Trophoblast cell (in vitro differentiated cells and primary cell): ENCODE data around the gene GYS2.

Source experiments
- DNase-seq, 2 donors: peaks; one replicate each; pipeline ENCODE4 v3.0.0-alpha.2; 2016
- H2AFZ ChIP-seq: 2 replicates; pipeline ENCODE4 v1.6.1; 2013; ENCODE audit warnings: low read length, moderate library complexity, mild to moderate bottlenecking; ENCODE audit not compliant: insufficient read depth, poor library complexity
- H2AK5ac ChIP-seq: 2 replicates; pipeline ENCODE4 v1.6.1; 2013; ENCODE audit warnings: mild to moderate bottlenecking, low read length
- H2BK120ac ChIP-seq: 2 replicates; pipeline ENCODE4 v1.6.1; 2013; ENCODE audit warnings: low read length, mild to moderate bottlenecking, moderate library complexity; ENCODE audit not compliant: insufficient read depth, poor library complexity
- H2BK12ac ChIP-seq: 2 replicates; pipeline ENCODE4 v1.6.1; 2013; ENCODE audit warnings: mild to moderate bottlenecking, low read length, moderate library complexity
- H2BK5ac ChIP-seq: 2 replicates; pipeline ENCODE4 v1.6.1; 2013; ENCODE audit warnings: low read length, low read depth, moderate library complexity, mild to moderate bottlenecking; ENCODE audit not compliant: poor library complexity
- H3K14ac ChIP-seq: 2 replicates; pipeline ENCODE4 v1.6.1; 2013; ENCODE audit warnings: mild to moderate bottlenecking, low read length
- H3K18ac ChIP-seq: 2 replicates; pipeline ENCODE4 v1.6.1; 2013; ENCODE audit warnings: mild to moderate bottlenecking, low read length
- H3K23ac ChIP-seq: 2 replicates; pipeline ENCODE4 v1.6.1; 2013; ENCODE audit warnings: low read length
- H3K27ac ChIP-seq: 2 replicates; pipeline ENCODE4 v1.5.1; 2013; ENCODE audit warnings: low read depth, mild to moderate bottlenecking, inconsistent platforms, low read length, moderate library complexity
- H3K27me3 ChIP-seq: 2 replicates; pipeline ENCODE4 v1.6.1; 2013; ENCODE audit warnings: inconsistent platforms, mild to moderate bottlenecking, low read length, moderate library complexity; ENCODE audit not compliant: insufficient read depth
- H3K36me3 ChIP-seq, 2 experiments: 1 replicate in 1 of 2; 2 replicates in 1 of 2; pipeline ENCODE4 v1.6.1; 2013; ENCODE audit warnings: low read length in 2 of 2, mild to moderate bottlenecking in 2 of 2, moderate library complexity in 1 of 2; ENCODE audit not compliant: insufficient read depth in 2 of 2, control insufficient read depth in 1 of 2
- H3K4ac ChIP-seq: 2 replicates; pipeline ENCODE4 v1.6.1; 2013; ENCODE audit warnings: low read depth, mild to moderate bottlenecking, low read length, moderate library complexity
- H3K4me1 ChIP-seq, 2 experiments: 1 replicate in 1 of 2; 2 replicates in 1 of 2; pipeline ENCODE4 v1.6.1; 2013; ENCODE audit warnings: low read length in 2 of 2, mild to moderate bottlenecking in 2 of 2, moderate library complexity in 1 of 2; ENCODE audit not compliant: insufficient read depth in 2 of 2, control insufficient read depth in 1 of 2
- H3K4me2 ChIP-seq: 2 replicates; pipeline ENCODE4 v1.6.1; 2013; ENCODE audit warnings: inconsistent platforms, mild to moderate bottlenecking, low read length, moderate library complexity
- H3K4me3 ChIP-seq: 2 replicates; pipeline ENCODE4 v1.5.1; 2013; ENCODE audit warnings: mild to moderate bottlenecking, low read depth, low read length, inconsistent platforms
- H3K79me1 ChIP-seq: one replicate; pipeline ENCODE4 v1.6.1; 2013; ENCODE audit warnings: low read length
- H3K79me2 ChIP-seq: 2 replicates; pipeline ENCODE4 v1.6.1; 2013; ENCODE audit warnings: low read length, mild to moderate bottlenecking; ENCODE audit not compliant: control insufficient read depth, insufficient read depth, poor library complexity
- H3K9ac ChIP-seq: 2 replicates; pipeline ENCODE4 v1.6.1; 2013; ENCODE audit warnings: mild to moderate bottlenecking, low read length
- H3K9me3 ChIP-seq: 2 replicates; pipeline ENCODE4 v1.6.1; 2013; ENCODE audit warnings: low read depth, mild to moderate bottlenecking, control low read depth, inconsistent platforms, low read length; ENCODE audit not compliant: insufficient read depth
- H4K12ac ChIP-seq: 2 replicates; pipeline ENCODE4 v1.6.1; 2013; ENCODE audit warnings: low read depth, mild to moderate bottlenecking, low read length, moderate library complexity
- H4K8ac ChIP-seq: 2 replicates; pipeline ENCODE4 v1.6.1; 2013; ENCODE audit warnings: low read depth, mild to moderate bottlenecking, low read length, moderate library complexity
- H4K91ac ChIP-seq: one replicate; pipeline ENCODE4 v1.6.1; 2013; ENCODE audit warnings: low read depth, mild to moderate bottlenecking, low read length, moderate library complexity
- WGBS: extraction: QIAGEN DNeasy Blood & Tissue Kit; methylation state at CpG from one replicate; pipeline ENCODE4 v1.1.7; 2013; ENCODE audit warnings: missing lambda C conversion rate; ENCODE audit not compliant: insufficient read length, insufficient coverage; ENCODE audit errors: extremely low coverage; 5-methylcytosine and 5-hydroxymethylcytosine counted together

The GYS2 gene

GRCh38 chr12:21643758-21644157, 39.1 kb upstream of the GYS2 start:
- no peak overlapping the region for H2AK5ac ChIP-seq
- H3K4me2 ChIP-seq, result no peak overlapping the region
- H3K27ac ChIP-seq, result no peak overlapping the region
- no peak overlapping the region for H4K12ac ChIP-seq
- no peak overlapping the region for H4K91ac ChIP-seq
- H3K27me3 ChIP-seq, result no peaks in the 10 kb centered on the region
- no peak for DNase-seq
- H2BK120ac ChIP-seq, result no peak overlapping the region
- H2BK5ac ChIP-seq, result no peak overlapping the region
- H3K18ac ChIP-seq, result no peak overlapping the region
- no peak overlapping the region for H3K23ac ChIP-seq
- H3K9me3 ChIP-seq, result no peaks in the 10 kb centered on the region
- no peaks in the 10 kb centered on the region for H3K79me1 ChIP-seq
- no peak overlapping the region for H3K9ac ChIP-seq
- H3K14ac ChIP-seq, result no peak overlapping the region
- no peak overlapping the region for H2AFZ ChIP-seq
- no peak overlapping the region for H2BK12ac ChIP-seq
- H3K4ac ChIP-seq, result no peak overlapping the region
- H3K4me3 ChIP-seq, result no peak overlapping the region
- peaks cover 2 to 3% of the 10 kb centered on the region in 2 experiments for H3K4me1 ChIP-seq
- WGBS, result no CpG with 5 or more reads among the region's 3 CpGs
- no peak overlapping the region for H4K8ac ChIP-seq
- no peaks in the 10 kb centered on the region for H3K79me2 ChIP-seq
- peaks cover 0 to 14% of the 10 kb centered on the region in 2 experiments for H3K36me3 ChIP-seq

GRCh38 chr12:21642707-21643389, 38.2 kb upstream of the GYS2 start:
- Histone ChIP-seq H3K27me3 (no peaks in the 10 kb centered on the region), H3K23ac (no peak overlapping the region), H3K4me3 (no peak overlapping the region), H3K14ac (no peak overlapping the region), H3K4me2 (no peak overlapping the region), H2AFZ (no peak overlapping the region), H3K9ac (no peak overlapping the region), H3K9me3 (no peaks in the 10 kb centered on the region), H2BK5ac (no peak overlapping the region), H3K27ac (no peak overlapping the region), H3K4ac (no peak overlapping the region), H2BK120ac (no peak overlapping the region), H3K79me2 (no peaks in the 10 kb centered on the region), H4K8ac (no peak overlapping the region), H3K18ac (no peak overlapping the region), H2BK12ac (no peak overlapping the region), H3K4me1 (peaks cover 2 to 3% of the 10 kb centered on the region in 2 experiments), H4K91ac (no peak overlapping the region), H3K36me3 (peaks cover 0 to 14% of the 10 kb centered on the region in 2 experiments), H4K12ac (no peak overlapping the region), H3K79me1 (no peaks in the 10 kb centered on the region), H2AK5ac (no peak overlapping the region)
- DNase-seq, result peak; percentile 22 to 33
- no CpG with 5 or more reads among the region's 1 CpG for WGBS

GRCh38 chr12:21638054-21638891, 33.6 kb upstream of the GYS2 start:
- Histone ChIP-seq H4K12ac (no peak overlapping the region), H3K4me2 (no peak overlapping the region), H2BK12ac (no peak overlapping the region), H3K9me3 (no peaks in the 10 kb centered on the region), H3K27me3 (no peaks in the 10 kb centered on the region), H3K4ac (no peak overlapping the region), H3K9ac (no peak overlapping the region), H4K8ac (no peak overlapping the region), H3K23ac (no peak overlapping the region), H3K4me1 (no peaks in the 10 kb centered on the region), H3K79me1 (no peaks in the 10 kb centered on the region), H2AFZ (no peak overlapping the region), H3K36me3 (peaks cover 6 to 17% of the 10 kb centered on the region in 2 experiments), H4K91ac (no peak overlapping the region), H2BK120ac (no peak overlapping the region), H3K27ac (no peak overlapping the region), H3K14ac (no peak overlapping the region), H3K79me2 (no peaks in the 10 kb centered on the region), H3K4me3 (no peak overlapping the region), H3K18ac (no peak overlapping the region), H2BK5ac (no peak overlapping the region), H2AK5ac (no peak overlapping the region)
- WGBS, result no CpG with 5 or more reads among the region's 1 CpG
- DNase-seq, result peak in 1 of 2 donors; percentile 63

GRCh38 chr12:21634245-21634644, 29.6 kb upstream of the GYS2 start:
- WGBS, result no CpG with 5 or more reads among the region's 3 CpGs
- H3K14ac ChIP-seq, result no peak overlapping the region
- no peaks in the 10 kb centered on the region for H3K79me2 ChIP-seq
- H3K23ac ChIP-seq, result no peak overlapping the region
- H2BK120ac ChIP-seq, result no peak overlapping the region
- H3K9ac ChIP-seq, result no peak overlapping the region
- H3K36me3 ChIP-seq, result peaks cover 8 to 10% of the 10 kb centered on the region in 2 experiments
- no peak overlapping the region for H4K8ac ChIP-seq
- no peak overlapping the region for H3K4me3 ChIP-seq
- H3K4me2 ChIP-seq, result no peak overlapping the region
- H3K79me1 ChIP-seq, result no peaks in the 10 kb centered on the region
- H3K9me3 ChIP-seq, result no peaks in the 10 kb centered on the region
- DNase-seq, result no peak
- H2BK12ac ChIP-seq, result no peak overlapping the region
- no peaks in the 10 kb centered on the region for H3K27me3 ChIP-seq
- H3K4me1 ChIP-seq, result no peaks in the 10 kb centered on the region
- H3K27ac ChIP-seq, result no peak overlapping the region
- H2AFZ ChIP-seq, result no peak overlapping the region
- H4K12ac ChIP-seq, result no peak overlapping the region
- H3K4ac ChIP-seq, result no peak overlapping the region
- H2AK5ac ChIP-seq, result no peak overlapping the region
- no peak overlapping the region for H2BK5ac ChIP-seq
- no peak overlapping the region for H3K18ac ChIP-seq
- no peak overlapping the region for H4K91ac ChIP-seq
